Activated CD8-positive, alpha-beta memory T cell treated with anti-CD3 and anti-CD28 coated beads, Interleukin-2, amount 50 U/mL, for 1 hour (primary cell): ENCODE measurements around the gene LAMA4.
A peak's percentile ranks its signal among the peaks of the same experiment; 100 is the strongest.

Experiments used
- DNase-seq: peaks from one replicate; pipeline ENCODE4 v3.0.0-alpha.2; 2020; ENCODE audit errors: extremely low read depth

The LAMA4 gene

DNA sequence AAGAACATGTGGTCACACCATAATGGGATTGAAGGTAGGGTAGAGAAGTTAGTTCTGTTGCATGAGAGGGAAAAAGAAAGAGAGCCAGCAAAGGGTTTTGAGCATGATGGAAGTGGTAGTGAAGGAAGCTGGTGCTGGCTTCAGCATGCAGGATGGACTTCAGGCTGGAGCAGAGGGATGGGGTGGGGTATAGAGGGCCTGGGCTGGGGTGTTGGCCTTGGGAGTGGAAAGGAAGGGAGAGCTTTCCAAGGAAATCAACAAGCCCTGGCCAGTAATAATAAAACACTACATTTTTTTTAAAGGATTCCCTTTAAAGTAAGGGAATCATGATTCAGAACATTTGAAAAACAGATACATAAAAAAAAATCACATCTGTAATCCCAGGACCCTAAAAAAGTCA is 61.2 kb downstream of the LAMA4 start:
- no peak for DNase-seq

DNA sequence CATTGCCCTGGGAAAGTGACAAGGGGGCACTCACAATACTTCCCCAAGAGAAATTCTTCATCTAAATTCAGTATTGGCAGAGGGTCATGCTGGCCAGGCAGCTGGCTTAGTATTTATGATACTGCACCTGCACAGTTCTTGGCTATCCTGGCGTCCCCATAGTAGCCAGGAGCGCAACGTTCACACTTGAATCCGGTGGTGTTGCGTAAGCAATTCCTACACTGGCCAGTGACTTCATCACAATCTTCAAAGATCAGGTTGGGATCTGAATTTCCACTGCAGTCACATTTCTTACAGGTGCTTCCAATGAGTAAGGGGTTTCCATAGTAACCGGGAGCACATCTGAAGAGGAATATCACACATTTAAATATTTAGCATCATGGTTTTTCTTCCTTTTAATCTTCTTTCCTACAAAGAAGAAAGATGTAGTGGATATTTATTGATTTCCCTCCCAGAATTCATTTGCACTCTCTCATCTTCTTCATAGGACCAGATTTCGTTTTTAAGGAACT is 62.8 kb downstream of the LAMA4 start:
- no peak for DNase-seq

- no peak for DNase-seq
Observed at GRCh38 chr6:112190164-112190563, 64.2 kb downstream of the LAMA4 start.

DNA sequence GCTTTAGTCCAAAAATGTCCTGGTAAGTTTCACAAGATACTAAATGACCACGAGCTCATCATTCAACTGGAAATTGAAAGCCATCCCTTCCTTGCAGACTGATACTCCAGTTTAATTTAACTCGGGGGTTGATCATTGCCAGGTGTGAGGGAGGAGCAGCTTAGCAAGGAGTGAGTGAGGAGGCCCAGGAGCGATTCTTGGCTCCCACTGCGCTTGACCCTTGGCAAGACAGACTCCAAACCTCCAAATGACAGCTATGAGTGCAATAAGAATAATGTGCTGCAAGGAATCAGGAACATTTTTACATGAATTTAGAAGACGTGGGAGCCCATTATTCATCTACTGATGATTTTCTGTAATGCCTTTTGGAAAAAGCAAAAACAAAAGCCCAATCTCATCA is 64.9 kb downstream of the LAMA4 start:
- no peak for DNase-seq

GRCh38 chr6:112188906-112189305 is 65.5 kb downstream of the LAMA4 start:
- DNase-seq = no peak

DNA sequence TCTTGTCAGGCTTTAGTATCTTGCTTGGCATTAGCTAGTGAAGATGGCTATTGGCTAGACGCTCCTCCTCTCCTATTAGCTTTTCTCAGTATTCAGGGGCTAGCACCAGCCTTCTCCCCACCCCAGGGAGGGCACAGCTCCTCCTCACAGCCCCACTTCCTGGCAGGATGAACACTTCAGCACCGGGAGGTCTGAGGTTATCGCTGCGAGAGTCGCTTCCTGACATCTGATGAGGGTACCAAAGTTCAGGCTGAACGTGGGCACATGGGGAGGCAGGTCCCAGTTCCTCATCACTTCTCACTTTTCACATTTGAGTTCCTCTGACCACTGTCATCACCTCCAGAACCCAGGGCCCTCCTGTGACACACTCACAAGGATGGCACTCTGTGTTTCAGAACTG is 66.6 kb downstream of the LAMA4 start:
- DNase-seq = no peak

- no peak for DNase-seq
Observed at GRCh38 chr6:112184951-112185350, 69.4 kb downstream of the LAMA4 start.

GRCh38 chr6:112183271-112183671 is 71.1 kb downstream of the LAMA4 start:
- DNase-seq = no peak

DNA sequence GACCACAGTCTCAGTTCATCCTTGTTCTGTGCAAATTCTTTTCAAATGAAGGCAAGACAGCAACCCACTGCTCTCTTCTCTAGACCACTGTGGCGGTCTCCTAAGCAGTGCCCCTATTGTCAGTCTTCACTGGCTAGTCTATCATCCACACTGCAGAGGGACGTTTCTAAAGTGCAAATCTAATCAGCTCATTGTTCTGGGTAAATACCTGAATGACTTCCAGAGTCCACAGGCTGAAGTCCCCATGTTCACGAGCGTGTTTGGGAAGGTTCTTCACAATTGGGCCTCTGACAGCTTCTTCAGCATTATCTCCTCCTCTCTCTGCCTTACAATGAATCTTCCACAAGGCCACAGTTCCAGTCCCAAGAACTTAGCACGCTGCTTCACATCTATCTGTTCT is 73.2 kb downstream of the LAMA4 start:
- DNase-seq = no peak

GRCh38 chr6:112180095-112180820 is 74.1 kb downstream of the LAMA4 start:
- peak; percentile 49 for DNase-seq

DNA sequence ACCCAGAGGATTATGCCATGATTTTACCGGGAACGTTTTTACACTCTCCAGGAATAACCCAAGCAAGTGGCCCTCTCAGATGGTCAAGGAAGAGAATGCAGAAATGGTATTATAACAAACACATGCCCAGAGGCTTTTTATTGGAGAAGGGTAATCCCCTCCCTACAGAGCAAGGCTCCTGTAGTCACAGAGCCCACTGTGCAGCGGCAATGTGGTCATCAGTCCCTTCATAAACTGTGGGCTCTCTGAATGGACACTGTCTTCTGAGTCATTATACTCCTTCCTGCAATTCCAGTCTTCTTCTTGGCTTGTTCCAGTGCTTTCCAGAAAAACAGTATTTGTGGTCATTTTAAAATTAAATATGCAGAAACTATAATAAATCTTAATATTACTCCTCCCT is 74.7 kb downstream of the LAMA4 start:
- DNase-seq = no peak

DNA sequence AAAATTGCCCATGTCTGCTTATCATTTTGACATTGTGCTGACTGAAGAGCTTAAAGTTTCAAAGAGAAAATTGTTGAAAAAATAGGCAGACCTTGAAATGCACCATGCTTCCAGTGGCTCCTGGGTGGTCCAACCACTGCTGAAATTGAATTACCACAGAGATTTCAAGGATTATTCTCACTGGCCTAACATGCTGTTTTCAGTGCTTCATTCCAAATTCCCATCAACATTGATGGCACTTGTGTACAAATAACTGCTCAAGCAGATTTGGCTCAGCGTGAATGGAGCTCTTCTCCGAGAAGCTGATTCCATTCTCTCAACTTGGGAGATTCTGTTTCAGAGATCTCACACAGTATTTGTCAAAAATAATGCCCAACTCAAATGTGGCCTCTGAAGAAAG is 75.5 kb downstream of the LAMA4 start:
- DNase-seq = no peak

DNA sequence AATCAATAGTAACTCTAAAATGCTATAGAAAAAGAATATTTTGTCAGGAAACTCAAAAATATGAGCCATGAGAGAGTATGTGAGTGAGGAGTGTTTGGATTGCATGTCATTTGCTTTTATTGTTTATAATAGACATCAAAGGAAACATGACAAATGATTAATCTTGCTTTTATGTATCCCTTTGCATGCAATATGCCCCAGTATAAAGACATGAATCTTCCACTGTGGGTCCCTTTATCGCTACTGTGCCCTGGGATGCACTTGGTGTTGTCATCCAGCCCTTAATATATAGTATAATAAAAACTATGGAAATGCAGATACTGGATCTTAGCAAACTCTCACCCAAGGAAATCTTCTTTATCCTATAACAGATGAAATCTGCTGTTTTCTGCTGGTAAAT is 77.3 kb downstream of the LAMA4 start:
- DNase-seq = no peak

DNA sequence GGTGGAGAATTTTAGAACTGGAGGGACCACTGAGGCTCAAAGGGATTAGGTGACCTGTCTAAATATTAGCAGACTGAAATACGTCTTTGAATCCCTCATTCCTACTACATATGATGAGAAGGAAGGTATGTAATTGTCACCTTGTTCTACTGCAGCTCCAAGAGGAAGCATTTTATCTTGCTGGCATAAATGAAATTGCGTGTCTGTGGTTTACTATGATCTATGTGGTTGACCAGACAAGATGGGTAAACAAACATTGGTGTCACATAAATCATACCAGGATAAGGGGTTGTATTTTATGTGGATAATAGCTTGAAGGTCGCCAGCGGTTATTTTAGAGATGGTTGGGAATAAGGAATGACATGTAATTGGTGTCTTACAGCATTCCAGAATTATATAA is 78.2 kb downstream of the LAMA4 start:
- no peak for DNase-seq

DNA sequence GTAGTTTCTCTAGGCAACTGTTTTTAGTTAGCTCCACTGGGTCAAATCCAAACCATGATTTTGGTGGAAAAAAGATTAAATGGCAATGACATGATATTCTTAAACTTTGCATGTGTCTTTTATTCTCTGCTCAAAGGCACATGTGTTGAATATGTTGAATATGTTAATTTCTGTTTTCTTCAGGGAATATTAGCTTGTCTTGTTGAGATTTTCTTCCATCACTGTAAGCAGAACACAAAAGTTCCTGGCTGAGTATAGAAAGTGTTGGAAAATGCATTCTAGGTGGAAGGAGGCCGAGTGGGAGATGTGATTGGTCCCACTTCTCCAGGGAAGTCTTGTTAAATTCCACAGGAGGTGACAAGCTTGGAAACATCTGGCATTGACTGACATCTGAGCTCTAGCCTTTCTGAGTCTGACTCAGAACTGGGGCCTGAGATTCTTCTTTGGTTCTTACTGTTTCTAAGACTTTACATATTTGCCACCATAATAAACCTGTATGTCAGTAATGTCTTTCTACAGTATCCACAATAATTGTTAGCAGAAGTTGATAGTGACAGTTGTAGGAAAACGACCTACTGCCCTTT is 81.1 kb downstream of the LAMA4 start:
- no peak for DNase-seq

GRCh38 chr6:112172540-112172939 is 81.8 kb downstream of the LAMA4 start:
- no peak for DNase-seq

GRCh38 chr6:112169541-112169940 is 84.8 kb downstream of the LAMA4 start:
- DNase-seq = no peak

GRCh38 chr6:112163295-112164257 is 90.8 kb downstream of the LAMA4 start:
- DNase-seq = peak; percentile 26

DNA sequence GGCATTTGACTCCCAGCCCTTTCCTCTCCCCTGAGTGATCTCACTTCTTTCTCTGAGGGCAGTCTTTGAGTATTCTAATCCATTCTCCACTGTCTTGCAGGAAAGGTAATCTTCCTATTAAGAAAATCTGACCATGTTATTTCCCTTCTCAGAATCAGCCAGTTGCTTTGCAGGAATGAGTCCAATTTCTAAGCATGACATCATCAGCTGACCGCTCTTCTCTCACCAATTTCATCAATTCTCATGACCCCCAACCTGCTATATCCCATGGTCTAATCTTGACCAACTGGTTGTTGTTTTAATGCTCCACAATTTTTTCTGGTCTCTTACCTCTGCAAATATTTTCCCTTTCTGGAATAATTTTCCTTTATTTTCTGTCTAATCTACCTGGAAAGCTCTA is 93.6 kb downstream of the LAMA4 start:
- DNase-seq = no peak

DNA sequence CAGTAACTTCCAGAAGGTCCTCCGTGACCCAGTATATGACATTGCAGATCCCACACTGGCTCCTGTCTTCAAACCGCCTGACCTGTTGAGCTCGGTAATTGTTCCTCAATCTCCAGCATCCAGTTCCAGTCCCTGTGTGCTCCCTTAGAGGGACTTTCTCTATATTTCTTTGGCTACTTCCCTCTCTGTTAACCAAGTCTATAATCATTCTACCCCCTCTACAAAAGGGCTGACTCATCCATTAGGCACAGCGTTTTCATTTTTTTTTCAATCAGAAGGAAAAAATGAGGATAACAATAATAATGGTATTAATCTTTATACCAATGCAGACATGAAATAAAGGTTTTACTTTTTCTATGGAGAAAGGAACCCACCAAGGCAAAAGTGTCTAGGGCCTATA is 97.7 kb downstream of the LAMA4 start:
- DNase-seq = no peak

- DNase-seq = no peak
Observed at GRCh38 chr6:112155886-112156285, 98.5 kb downstream of the LAMA4 start.

GRCh38 chr6:112154711-112155110 is 99.7 kb downstream of the LAMA4 start:
- DNase-seq = no peak
